GM21447 (cell line): ENCODE measurements around the gene PLOD3.
"Not testable (repeated sequence)": the region's sequence is repeated elsewhere in the genome, so short reads cannot be mapped to it uniquely, and the experiment has no call there.

Experiments used
- ATAC-seq: cut with Tn5 transposase; IDR thresholded peaks from one replicate; pipeline ENCODE4 v1.9.1; 2021; ENCODE audit not compliant: unreplicated experiment

Gene PLOD3

DNA sequence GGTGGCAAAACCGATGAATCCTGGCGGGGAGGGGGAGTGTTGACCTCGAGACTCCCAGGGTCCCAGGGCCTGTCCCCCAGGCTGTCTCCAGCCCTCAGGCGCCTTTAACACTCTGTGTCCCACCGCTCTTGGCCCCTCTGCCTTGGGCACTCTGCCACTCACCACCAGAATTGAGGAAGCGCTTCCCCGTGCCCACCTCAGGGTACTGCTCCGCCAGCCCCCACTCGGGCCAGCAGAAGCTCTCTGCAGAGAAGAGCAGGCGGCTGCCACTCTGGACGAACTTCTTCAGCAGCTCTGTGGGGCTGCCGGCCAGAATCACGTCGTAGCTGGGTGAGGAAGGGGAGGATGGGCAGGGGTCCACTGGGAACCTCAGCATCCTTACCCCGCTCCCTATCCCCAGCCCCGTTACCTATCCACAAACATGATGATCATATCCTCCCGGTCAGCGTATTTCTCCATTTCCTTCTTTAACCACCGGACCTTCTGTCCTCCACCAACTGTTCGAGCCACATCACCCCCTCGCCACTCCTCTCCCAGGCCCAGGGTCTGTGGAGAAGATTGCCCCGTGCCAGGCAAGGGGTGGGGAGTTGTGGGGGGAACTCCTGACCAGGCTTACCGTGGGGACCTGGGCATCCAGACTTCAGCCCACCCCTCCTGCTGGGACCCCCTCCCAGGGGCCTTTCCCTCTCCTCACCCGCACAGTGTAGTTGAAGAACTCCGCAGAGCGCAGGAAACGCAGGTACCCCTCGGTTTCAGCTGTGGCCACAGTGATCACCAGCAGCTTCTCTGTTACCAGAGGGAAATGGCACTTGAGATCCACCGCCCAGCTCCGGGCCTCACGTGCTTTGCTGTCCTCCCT, 1.2 kb downstream of the PLOD3 start:
- no peak for ATAC-seq

DNA sequence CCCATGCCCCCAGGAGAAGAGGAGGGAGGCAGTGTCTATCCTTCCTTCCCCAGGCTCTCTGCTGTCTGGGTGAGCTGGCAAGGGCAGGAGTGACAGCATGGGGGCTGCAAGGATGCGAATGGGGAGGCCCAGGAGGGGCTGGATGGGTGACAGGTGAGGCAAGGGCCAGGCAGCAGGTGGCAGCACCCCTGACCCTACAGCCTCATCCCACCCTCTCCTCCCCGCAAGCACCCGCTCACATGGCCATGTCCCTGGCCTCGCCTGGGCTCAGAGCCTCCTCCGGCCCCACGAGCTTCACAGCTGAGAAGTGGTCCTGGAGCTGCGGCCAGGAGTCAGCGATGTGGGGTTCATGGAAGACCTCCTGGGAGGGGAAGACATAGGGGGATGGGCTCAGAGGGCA, 5.4 kb downstream of the PLOD3 start:
- no peak for ATAC-seq

DNA sequence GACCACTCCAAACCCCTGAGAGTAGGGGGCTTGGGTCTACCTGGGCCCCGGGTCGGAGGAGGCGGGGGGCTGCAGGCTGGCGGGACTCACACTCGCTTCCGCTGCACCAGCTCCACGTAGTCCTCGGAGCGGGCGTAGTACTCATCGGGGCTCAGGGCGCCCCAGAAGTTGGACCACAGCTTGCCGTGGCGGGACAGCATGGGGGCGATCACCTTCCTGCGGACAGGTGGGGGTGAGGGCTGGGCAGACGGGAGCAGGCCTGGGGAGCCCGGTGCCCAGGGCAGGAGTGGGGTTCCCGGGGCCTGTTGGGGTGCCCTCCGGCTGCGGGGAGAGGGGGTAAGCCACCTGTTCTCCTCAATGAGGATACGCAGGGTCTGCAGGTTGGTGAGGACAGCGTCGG, 5.9 kb downstream of the PLOD3 start:
- ATAC-seq = no peak

DNA sequence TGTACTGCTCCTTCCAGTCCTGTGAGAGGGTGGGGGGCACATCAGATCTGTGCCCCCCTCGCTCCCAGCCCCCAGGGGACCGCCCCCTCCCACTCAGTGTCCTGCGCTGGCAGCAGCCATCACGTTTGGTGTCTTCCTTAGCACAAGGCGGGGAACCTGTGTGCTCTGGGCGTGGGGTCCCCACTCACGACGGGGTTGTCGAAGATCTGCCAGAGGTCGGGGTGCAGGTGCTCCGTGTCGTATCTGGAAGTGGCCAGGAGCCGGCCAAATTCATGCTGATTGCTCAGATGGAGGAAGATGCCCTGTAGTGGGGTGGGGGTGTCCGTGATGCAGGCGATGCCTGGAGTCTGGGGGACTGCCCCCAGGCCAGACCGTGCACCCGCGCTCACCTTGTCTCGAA, 7.2 kb downstream of the PLOD3 start:
- ATAC-seq = no peak

DNA sequence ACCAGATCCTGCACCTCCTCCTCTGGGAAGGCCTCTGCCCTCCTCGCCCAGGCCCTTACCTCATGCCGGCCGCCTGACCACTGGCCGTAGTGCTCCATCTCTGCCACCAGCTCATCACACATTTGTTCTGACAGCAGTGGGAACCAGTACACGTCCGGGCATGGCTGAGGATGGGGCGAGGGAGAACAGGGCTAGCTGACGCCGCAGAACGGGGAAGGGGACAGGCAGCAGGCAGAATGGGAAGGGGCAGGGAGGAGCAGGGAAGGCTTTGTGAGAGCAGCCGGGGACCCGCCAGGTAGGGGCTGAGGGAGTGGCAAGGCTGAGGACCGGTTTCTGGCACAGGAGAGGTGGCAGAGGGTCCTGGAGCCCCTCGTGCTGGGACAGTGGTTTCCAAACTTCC, 8.6 kb downstream of the PLOD3 start:
- no peak for ATAC-seq

DNA sequence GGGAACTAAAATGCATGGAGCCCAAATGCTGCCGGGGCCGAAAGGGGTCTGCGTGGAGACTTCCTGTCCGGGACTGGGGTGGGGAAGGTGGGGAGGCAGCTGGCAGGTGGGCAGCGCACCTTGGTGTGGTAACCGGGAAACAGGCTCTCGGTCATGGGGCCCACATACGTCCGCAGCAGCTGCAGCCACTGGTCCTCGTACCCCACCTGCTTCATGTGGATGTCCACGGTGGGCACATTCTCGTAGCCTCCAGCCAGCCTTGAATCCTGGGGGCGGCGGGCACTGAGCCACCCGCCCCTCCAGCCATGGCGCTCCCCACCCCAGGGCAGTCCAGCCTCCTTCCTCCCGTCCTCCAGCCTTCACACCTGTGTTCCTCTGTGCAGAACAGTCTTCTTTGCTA, 9.9 kb downstream of the PLOD3 start:
- ATAC-seq = no peak

DNA sequence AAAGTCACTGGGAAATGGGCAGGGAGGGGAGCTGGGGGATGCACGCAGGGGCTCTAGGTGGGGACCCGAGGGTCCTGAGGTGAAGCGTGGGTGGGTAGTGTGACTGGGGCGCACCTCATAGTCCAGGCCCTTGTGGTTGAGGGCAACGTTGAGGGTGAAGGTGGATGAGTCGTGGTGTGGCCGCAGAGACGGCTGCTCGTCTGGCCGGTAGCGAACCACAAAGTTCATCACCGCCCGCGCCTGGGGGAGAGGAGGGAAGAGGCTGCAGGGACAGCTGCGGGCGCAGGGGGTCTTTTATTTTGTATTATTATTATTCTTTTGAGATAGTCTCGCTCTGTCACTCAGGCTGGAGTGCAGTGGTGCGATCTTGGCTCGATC, 10.7 kb downstream of the PLOD3 start:
- no peak for ATAC-seq

DNA sequence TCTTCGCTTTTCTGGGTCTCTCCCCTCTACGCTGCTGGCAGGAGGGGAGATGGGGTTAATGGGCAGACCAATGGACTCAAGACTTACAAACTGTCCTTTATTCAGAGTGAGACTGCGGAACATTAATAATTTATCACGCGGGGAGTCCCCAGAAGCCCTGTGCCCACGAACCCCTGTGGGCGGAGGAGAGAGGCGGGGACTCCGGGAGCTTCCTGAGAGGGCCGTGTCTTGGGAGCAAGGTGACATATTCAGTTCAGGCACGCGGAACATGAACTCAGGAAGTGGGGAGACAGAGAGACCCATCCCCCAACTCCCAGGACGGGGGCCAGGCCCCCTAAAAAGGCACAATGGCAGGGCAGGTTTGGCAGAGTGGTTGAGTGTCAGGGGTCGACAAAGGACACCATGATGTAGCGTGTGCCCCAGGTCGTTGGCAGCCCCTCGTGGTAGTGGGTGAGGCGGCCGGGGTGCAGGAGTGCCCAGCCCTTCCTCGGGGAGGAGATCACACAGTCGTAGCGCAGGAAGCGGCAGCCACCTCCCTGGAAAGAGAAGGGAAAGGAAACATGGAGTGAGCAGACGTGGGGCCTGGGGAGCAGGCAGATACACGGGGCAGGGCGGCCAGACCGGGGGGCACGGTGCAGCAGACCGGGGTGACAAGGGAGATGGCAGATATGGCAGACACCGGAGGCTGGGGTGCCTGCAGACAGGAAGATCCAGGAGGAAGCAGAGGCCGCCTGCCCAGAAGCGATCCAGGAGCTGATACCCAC, 11.3 kb downstream of the PLOD3 start:
- no peak for ATAC-seq

DNA sequence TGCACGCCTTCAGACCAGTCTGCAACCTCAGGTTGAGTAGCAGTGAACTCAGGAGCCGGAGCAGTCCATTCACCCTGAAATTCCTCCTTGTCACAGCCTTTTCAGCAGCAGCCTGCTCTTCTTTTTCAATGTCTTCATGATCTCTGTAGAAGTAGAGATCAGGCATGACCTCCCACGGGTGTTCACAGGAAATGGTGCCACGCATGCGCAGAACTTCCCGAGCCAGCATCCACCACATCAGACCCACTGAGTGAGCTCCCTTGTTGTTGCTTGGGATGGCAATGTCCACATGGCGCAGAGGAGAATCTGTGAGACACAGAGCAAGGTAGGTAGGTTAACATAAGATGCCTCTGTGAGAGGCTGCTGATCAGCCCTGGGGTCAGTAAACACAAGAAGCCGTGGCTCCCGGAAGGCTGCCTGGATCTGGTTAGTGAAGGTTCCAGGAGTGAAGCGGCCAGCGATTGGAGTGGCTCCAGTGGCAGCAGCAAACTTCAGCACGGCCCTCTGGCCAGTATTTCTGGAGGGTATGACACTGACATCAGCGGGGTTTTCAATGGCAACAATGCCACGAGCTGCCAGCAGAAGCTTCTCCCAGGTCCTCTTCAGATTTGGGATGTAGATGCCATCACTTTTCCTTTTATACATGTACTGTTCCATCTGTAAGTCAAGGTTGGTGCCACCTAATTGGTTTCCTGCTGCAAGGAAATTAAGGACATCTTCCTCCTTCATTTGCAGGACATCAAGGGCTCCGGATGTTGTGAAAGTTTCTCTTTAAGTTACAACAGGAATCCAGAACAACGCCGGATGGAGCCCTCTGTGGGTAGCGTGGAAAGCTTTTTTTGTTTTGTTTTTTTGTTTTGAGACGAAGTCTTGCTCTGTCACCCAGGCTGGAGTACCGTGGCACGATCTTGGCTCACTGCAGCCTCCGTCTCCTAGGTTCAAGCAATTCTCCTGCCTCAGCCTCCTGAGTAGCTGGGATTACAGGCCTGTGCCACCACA, 13.3 kb downstream of the PLOD3 start:
- ATAC-seq = not testable (repeated sequence)

DNA sequence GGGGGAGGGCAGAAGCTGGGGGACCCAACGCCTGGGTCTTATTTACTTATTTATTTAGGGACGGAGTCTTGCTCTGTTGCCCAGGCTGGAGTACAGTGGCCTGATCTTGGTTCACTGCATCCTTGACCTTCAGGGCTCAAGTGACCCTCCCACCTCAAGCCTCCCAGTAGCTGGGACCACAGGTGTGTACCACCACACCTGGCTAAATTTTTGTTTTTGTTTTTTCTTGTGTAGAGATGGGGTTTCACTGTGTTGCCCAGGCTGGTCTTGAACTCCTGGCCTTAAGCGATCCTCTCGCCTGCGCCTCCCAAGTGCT, 14.8 kb downstream of the PLOD3 start:
- no peak for ATAC-seq

DNA sequence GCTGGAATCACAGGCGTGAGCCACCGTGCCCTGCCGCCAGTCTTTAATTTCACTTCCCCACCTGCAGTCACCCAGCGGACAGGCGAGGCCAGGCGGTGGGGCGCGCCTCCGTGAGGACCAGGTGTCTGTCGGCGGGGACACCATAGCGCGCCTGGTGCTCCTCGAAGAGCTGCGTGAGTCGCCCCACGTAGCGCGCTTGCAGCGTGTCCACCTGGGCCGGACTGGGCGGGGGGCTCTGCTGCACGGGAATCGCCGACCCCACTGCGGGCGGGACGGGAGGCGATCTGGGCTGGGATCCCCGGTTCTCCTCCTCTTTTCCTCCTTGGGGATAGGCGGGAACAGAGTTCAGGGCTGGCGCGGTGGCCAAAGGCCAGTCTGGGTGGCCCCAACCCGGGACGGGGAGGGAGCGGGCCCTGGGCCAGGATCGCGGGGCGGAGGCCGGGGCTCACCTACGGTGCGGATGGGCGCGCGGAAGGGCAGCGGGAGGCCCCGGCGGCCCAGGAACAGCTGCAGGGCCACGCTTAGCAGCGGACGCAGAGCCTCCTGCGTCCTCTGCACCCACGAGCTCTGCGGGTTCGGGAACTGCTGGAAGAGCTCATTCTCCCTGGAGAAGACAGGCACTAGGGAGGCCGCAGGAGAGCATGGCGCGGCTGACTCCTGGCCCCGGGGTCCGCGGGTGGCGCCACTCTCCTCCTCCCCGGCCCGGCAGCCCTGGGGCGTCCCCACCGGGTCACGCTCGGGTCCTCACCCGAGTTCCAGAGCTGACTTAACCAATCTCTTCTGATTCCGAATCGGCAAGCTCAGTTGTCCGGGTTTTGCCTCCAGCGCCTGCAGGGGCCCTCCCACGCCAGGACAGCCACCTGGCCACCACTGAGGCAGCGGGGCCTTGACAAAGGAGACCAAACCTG, 15.4 kb downstream of the PLOD3 start:
- ATAC-seq = no peak

DNA sequence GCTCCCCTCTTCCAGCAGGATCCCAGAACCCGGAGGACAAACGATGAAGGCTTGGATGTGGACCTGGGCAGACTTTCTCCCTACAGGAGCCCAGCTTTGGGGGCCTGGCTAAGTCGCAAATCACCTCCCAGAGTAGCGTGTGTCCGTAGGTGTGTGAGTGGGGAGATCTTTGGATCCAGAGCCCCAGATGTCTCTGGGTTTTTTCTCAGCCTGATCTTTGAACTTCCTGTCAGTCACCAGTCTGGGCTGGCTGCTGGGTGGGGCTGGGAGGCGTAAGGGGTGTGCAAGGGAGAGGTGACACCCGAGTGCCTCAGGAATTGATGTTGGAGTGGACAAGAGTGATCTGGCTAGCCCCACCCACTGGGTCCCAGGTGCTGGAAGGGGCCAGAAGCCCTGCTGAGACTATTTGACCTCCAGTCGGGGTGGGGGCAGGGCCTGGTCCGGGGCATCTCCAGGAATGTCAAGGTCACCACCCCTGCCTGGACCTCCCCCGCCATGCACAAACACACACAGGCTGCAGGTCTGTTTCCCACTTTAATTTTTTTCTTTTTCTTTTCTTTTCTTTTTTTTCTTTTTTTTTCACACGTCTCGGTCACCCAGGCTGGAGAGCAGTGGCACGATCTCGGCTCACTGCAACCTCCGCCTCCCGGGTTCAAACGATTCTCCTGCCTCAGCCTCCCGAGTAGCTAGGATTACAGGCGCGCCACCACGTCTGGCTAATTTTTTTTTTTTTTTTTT, 16.4 kb downstream of the PLOD3 start, which contains the start of gene MOGAT3:
TSS of gene MOGAT3 (minus strand) at position 175 of the 738 bp plus-strand sequence. CDS start 182 bp downstream, outside the sequence.
- no peak for ATAC-seq

DNA sequence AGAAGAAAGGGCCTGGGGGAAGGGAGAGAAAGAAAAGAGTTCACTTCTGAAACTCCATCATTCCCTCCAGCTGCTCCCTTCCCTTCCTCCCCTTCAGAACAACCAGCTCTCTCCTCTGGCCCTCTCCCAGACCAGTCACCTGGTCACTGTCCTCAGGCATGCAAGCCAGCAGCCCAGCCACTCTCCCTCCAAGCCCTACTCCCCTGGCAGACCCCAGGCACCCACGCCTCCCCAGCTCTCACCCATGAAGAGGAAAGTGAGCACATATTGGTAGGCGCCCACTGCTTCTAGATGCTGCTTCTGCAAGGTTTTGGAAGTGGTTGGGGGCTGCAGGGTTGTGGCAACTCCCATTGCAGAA, 16.9 kb downstream of the PLOD3 start:
- no peak for ATAC-seq

DNA sequence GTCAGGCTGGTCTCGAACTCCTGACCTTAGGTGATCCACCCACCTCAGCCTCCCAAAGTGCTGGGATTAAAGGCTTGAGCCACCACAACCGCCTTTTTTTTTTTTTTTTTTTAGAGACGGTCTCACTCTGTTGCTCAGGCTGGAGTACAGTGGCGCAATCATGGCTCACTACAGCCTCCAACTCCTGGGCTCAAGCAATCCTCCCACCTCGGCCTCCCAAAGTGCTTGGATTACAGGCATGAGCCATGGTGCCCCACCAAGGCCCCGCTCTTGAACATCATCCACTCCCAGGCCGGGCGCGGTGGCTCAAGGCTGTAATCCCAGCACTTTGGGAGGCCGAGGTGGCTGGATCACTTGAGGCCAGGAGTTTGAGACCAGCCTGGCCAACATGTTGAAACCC, 17.9 kb downstream of the PLOD3 start:
- not testable (repeated sequence) for ATAC-seq

DNA sequence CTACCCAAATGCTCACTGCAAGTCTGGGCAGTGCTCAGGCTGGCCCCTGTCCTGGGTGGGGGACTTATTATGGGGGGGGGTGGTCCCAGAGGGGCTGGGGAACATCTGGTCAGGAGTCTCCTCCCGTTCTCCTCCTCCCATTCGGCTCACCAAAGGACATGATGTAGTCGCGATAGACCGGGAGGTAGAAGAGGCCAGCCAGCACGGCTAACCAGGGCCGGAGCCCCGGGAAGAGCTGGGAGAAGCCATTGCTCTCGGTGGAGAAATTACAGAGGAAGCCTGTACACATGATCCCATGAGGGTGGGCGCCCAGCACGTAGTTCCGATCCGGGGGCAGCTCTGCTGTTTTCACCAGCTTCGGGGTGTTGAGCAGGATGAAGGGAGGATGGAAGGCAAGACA, 18.9 kb downstream of the PLOD3 start:
- no peak for ATAC-seq

DNA sequence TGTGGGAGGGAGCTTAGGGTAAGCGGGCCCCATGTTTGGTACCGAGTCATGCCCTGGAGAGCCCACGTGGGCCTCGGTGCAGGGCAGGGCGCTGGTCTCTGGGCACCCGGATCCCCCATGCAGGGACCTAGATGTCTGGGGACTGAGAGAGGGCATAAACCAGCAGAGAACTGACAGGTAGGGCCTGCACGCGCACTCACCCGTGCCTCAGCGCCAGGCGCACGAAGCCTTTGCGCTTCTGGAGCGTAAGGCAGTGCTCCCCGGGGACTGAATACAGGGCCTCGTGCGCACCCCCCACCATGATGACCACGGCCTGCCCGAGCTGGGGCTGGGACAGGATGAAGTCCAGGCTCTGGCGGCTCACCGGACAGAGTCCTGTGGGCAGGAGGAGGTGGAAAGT, 19.4 kb downstream of the PLOD3 start:
- no peak for ATAC-seq

DNA sequence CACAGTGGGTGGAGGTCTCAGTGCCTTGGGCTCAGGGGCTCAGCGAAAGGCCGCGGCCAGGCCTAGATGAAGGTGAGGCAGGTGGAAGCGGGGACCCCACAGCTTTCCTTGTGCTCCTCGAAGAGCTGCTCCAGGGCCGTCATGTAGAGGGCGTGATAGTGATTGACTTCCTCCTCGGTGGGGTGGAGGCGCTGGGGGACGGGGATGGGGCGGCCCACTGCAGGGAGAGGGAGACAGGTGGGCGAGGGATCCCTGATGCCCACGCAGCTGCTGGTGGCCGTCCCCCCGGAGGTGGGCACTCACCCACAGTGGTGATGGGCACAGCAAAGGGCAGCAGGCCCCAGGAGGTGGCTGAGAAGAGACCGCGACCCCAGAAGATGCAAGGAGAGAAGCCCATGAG, 21.5 kb downstream of the PLOD3 start:
- ATAC-seq = no peak

DNA sequence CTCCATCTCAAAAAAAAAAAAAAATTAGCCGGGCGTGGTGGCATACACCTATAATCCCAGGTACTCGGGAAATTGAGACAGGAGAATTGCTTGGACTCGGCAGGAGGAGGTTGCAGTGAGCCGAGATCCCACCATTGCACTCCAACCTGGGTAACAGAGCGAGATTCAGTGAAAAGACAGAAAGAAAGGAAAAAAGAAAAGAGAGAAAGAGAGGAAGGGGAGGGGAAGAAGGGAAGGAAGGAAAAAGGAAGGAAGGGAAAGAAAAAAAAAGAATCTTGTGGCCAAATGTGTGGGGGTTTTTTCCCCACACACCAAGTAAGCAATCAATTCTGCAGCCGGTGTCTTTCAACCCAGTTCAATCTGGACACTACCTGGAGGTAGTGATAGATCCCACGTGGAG, 28.3 kb downstream of the PLOD3 start:
- ATAC-seq = no peak

DNA sequence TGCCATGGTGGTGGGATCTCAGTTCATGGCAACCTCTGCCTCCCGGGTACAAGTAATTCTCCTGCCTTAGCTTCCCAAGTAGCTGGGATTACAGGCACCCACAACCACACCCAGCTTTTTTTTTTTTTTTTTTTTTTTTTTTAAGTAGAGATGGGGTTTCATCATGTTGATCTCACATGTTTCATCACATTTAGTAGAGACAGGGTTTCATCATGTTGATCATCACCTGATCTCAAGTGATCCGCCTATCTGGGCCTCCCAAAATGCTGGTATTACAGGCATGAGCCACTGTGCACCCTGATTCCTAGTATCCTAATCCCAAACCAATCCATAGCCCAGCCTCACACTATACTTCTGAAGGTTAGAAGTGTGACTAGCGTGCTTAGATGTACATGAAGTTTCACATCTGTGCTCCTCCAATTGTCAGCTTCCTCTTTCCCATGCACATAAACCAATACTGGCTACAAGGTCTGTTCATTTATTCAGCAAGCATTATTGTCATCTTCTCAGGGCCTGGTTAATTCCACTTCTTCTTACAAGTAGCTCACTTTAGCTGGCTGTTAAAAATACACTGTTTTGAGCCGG, 30.4 kb downstream of the PLOD3 start:
- no peak for ATAC-seq
